Mucosa of descending colon (tissue), 3 donors: ENCODE results near the gene MYOZ2. TPM values are rescaled to one million over a fixed set of nuclear protein-coding genes. Genes with fewer than 3 reads are reported as not detected.

Source experiments
- ATAC-seq: fragments of 200-7000 bp; cut with Tn5 transposase; one replicate; pipeline ENCODE4 v1.9.1; 2020; ENCODE audit warnings: mild to moderate bottlenecking, moderate library complexity
- DNase-seq, 3 donors: peaks; one replicate each; pipeline ENCODE4 v3.0.0-alpha.2; 2020
- H3K36me3 ChIP-seq: fragments of 200-600 bp; one replicate; pipeline ENCODE4 v1.8.0; 2021; ENCODE audit warnings: low read depth, mild to moderate bottlenecking
- H3K4me1 ChIP-seq: fragments of 200-600 bp; one replicate; pipeline ENCODE4 v1.8.0; 2021; ENCODE audit warnings: low read depth, mild to moderate bottlenecking
- H3K4me3 ChIP-seq: fragments of 200-600 bp; one replicate; pipeline ENCODE4 v1.8.0; 2021; ENCODE audit warnings: mild to moderate bottlenecking
- H3K9me3 ChIP-seq: fragments of 200-600 bp; one replicate; pipeline ENCODE4 v1.8.0; 2021; ENCODE audit warnings: mild to moderate bottlenecking
- intact Hi-C, 2 donors: fragments of 100-400 bp; cut with DNase I in 1 of 2; cut with micrococcal nuclease in 1 of 2; formaldehyde crosslinking; loops; one replicate each; pipeline versions ENCODE4 v1.11.0 to v1.11.1; 2022; cut with DNase I, micrococcal nuclease
- total RNA-seq, 3 donors: library from RNA; stranded (reverse); fragmentation: NEBNext Ultra II Directional in 2 of 3; extraction: Animal tissue kit (Norgen Biotek cat#: 25700) in 2 of 3; gene quantifications; one replicate each; pipeline versions ENCODE4 v1.2.1 to v1.2.4, GENCODE V29; 2021 to 2023
- TF ChIP-seq, protein P1 (sequence below): fragments of 200-600 bp; IDR thresholded peaks from one replicate; pipeline ENCODE4 v1.8.0; 2022; ENCODE audit warnings: antibody characterized with exemption, mild to moderate bottlenecking
- donor health status: DM: no; HTN: no; CAD: no; lungs with moderate emphysema.
- donor health status: DM: no; HTN: no; CAD: no.
- donor health status: DM: no; HTN: yes; CAD: no.

The MYOZ2 gene
- total RNA-seq, 3 donors from 2014 or later: 0.20 to 0.63 (median 0.29) TPM

DNA sequence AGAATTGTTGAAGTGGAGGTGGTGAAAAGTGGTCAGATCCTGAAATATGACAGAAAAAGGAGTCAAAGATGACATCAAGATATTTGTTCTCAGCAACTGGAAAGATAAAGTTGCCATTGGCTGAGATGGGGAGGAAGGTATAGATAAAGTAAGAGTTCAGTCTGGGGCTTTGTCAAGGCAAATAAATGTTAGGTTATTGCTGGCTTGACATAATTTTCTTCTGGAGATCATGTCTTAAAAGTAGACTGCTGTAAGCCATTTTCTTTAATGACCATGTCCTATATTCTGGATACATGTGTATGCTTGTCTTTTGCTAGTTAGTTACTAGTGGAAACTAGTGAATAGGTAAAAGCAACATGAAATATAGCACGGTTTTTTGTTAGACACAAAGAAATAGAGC, 82.5 kb downstream of the MYOZ2 start:
- TF ChIP-seq, protein P1, sequence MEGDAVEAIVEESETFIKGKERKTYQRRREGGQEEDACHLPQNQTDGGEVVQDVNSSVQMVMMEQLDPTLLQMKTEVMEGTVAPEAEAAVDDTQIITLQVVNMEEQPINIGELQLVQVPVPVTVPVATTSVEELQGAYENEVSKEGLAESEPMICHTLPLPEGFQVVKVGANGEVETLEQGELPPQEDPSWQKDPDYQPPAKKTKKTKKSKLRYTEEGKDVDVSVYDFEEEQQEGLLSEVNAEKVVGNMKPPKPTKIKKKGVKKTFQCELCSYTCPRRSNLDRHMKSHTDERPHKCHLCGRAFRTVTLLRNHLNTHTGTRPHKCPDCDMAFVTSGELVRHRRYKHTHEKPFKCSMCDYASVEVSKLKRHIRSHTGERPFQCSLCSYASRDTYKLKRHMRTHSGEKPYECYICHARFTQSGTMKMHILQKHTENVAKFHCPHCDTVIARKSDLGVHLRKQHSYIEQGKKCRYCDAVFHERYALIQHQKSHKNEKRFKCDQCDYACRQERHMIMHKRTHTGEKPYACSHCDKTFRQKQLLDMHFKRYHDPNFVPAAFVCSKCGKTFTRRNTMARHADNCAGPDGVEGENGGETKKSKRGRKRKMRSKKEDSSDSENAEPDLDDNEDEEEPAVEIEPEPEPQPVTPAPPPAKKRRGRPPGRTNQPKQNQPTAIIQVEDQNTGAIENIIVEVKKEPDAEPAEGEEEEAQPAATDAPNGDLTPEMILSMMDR: no peak
- peaks cover 18% of the 10 kb centered on the region for H3K4me1 ChIP-seq
- H3K36me3 ChIP-seq: no peaks in the 10 kb centered on the region
- intact Hi-C loops: no loop called here
- H3K4me3 ChIP-seq: no peak overlapping the region
- DNase-seq (no peak), ATAC-seq (no peak)
- H3K9me3 ChIP-seq: no peaks in the 10 kb centered on the region

DNA sequence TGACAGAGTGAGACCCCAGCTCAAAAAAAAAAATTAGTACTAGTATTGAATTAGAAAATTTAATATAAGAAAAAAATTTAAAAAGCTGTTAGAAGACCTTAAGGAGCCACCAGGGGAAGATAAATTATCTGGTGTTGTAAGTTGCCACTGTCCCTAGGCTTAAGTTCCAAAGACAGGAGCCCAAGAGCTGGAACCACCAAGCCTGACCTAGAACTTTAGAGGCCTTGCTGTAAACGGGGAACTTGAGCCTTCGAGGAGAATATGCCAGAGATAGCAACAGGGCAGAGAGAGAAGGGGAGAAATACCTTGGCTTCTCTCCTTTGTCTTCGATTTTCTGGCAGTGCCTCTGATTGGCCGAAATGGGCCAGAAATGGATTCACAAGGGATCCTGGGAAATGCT, 85.8 kb downstream of the MYOZ2 start:
- H3K4me1 ChIP-seq: peaks cover 7% of the 10 kb centered on the region
- DNase-seq (no peak), ATAC-seq (no peak)
- no peaks in the 10 kb centered on the region for H3K9me3 ChIP-seq
- intact Hi-C loops: no loop called here
- TF ChIP-seq, protein P1: no peak
- H3K36me3 ChIP-seq: no peaks in the 10 kb centered on the region
- no peak overlapping the region for H3K4me3 ChIP-seq

DNA sequence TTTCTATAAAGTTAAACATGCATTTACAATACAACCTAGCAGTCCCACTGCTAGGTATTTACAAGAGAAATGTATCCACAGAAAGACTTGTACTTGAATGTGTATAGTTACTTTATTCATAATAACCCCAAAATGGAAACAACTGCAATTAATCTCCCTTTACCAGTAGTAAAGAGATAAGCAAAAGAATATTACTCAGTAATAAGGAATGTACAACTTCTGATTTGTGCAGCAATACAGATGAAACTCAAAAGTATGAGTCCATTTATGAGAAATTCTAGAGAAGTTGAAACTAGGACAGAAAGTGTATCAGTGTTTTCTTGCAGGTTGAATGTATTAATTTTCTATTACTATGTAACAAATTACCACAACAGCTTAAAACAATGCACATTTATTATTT, 92.1 kb downstream of the MYOZ2 start:
- H3K9me3 ChIP-seq: no peaks in the 10 kb centered on the region
- no peak overlapping the region for H3K4me3 ChIP-seq
- no peaks in the 10 kb centered on the region for H3K36me3 ChIP-seq
- TF ChIP-seq, protein P1: no peak
- H3K4me1 ChIP-seq: no peaks in the 10 kb centered on the region
- intact Hi-C loops: no loop called here
- no peak for ATAC-seq
- DNase-seq: no peak

DNA sequence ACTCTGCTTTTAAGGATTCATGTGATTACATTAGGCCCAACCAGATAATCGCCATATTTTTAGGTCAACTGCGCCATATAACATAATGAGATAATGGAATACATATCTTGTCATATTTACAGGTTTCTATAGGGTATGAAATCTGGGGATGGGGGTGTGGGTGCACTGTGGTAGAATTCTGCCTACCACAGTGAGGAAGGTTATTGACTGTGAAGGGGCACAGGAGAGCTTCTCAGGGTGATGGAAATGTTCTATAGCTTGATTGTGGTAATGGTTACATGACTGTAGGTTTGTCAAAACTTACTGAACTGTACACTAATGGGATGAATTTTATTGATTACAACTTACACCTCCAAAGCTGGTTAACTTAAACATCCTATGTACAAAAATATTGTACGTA, 92.8 kb downstream of the MYOZ2 start:
- no peak for ATAC-seq
- Histone ChIP-seq H3K4me3 (no peak overlapping the region), H3K9me3 (no peaks in the 10 kb centered on the region), H3K4me1 (peaks cover under 1% of the 10 kb centered on the region), H3K36me3 (no peaks in the 10 kb centered on the region)
- intact Hi-C loops: no loop called here
- DNase-seq: no peak
- TF ChIP-seq, protein P1: no peak

DNA sequence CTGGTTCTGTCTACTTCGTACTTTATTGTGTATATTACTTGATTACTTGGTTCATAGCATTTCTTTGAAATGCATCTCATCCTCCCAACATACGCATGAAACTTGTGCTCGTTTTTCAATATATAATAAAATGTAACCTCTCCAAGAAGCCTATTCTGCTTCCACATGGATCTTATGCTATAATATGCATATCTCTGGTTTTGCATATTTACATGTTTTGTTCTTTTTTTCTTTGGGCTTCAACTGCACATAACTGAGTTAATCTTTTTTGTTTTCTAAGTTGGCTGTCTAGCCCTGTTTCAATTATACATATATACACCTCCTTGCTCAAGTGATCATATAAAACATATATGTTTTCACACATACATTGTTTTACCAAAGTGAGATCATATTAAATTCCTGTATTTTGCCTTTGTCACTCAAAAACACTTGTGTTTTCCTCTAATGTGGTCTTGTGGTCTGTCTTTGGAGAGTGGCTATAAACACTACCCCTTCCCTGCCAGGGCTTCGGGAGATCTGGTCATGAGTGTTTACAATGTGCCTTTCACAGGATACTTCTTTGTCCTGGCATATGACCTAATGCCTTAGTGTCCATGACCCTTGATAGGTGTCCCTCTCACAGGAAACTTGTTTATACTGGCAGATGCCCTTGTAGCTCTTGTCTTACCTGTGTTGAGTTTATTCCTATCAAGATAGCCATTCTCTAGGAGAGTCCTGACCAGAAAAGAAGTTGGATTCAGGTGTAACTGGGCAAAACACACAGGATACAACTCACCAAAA, 94.5 kb downstream of the MYOZ2 start:
- no peak for ATAC-seq
- H3K9me3 ChIP-seq: no peaks in the 10 kb centered on the region

More for the DNA sequence above, 94.5 kb downstream of the MYOZ2 start:
- Histone ChIP-seq H3K36me3 (no peaks in the 10 kb centered on the region), H3K4me1 (peaks cover 7% of the 10 kb centered on the region), H3K4me3 (no peak overlapping the region)
- DNase-seq: no peak
- intact Hi-C loops: no loop called here
- TF ChIP-seq, protein P1: no peak
